Body of pancreas (tissue), 4 donors: Measurements from ENCODE around the gene ENOPH1. TPM values are rescaled to one million over a fixed set of nuclear protein-coding genes. Genes with fewer than 3 reads are reported as not detected.

Experiments
- ATAC-seq: fragments of 150-250 bp; one replicate; pipeline ENCODE4 v1.9.1; 2016
- DNase-seq, 4 donors: peaks; one replicate each; pipeline ENCODE4 v3.0.0-alpha.2; 2019
- H3K27ac ChIP-seq, 4 donors: fragments of 200-600 bp; sonication (generic); 1 replicate in 3 of 4; 2 replicates in 1 of 4; pipeline versions ENCODE4 v1.5.1 to v1.6.1; 2016 to 2019; ENCODE audit warnings: mild to moderate bottlenecking in 1 of 4, mixed read lengths in 1 of 4, moderate library complexity in 1 of 4
- H3K27me3 ChIP-seq, 2 donors: fragments of 200-600 bp; sonication (generic); one replicate each; pipeline ENCODE4 v1.6.0; 2016; ENCODE audit warnings: mild to moderate bottlenecking in 1 of 2
- H3K36me3 ChIP-seq, 2 donors: fragments of 200-600 bp; sonication (generic); replicated peaks in 1 of 2; 2 replicates each; pipeline ENCODE4 v1.5.1; 2016; ENCODE audit warnings: low read depth in 2 of 2; ENCODE audit not compliant: insufficient read depth in 1 of 2
- H3K4me1 ChIP-seq: fragments of 200-600 bp; sonication (generic); one replicate; pipeline ENCODE4 v1.6.0; 2016
- H3K4me3 ChIP-seq, 2 donors: fragments of 200-600 bp; sonication (generic); 1 replicate in 1 of 2; 2 replicates in 1 of 2; pipeline ENCODE4 v1.5.1; 2016 to 2019
- H3K9me3 ChIP-seq, 3 donors: fragments of 200-600 bp; sonication (generic); 1 replicate in 2 of 3; 2 replicates in 1 of 3; pipeline ENCODE4 v1.5.1; 2016
- POLR2A ChIP-seq, 3 donors: fragments of 450-650 bp; IDR thresholded peaks; one replicate each; pipeline ENCODE4 v1.6.1; 2016; ENCODE audit warnings: antibody characterized with exemption in 3 of 3, mild to moderate bottlenecking in 2 of 3
- WGBS, 2 donors: methylation state at CpG; one replicate each; pipeline ENCODE4 v1.1.5; 2017; 5-methylcytosine and 5-hydroxymethylcytosine counted together
- intact Hi-C: fragments of 100-400 bp; cut with DNase I; formaldehyde crosslinking; loops from one replicate; pipeline ENCODE4 v1.15.1; 2023
- total RNA-seq, 2 donors: library from RNA; depleted of rRNA; stranded (reverse); fragments of >200 nt; gene quantifications; one replicate each; pipeline ENCODE4 v1.1.0, GENCODE V29; 2016
- TF ChIP-seq, protein P1 (sequence below), 7 experiments: fragments of 450-650 bp in 4 of 7; fragments of 200-600 bp in 3 of 7; sonication (generic) in 3 of 7; IDR thresholded peaks; one replicate each; pipeline ENCODE4 v1.5.1; 2016 to 2019; ENCODE audit warnings: antibody characterized with exemption in 7 of 7

ENOPH1 gene
- total RNA-seq, 2 donors from 2014 or later = 6.3 to 17.4 TPM

DNA sequence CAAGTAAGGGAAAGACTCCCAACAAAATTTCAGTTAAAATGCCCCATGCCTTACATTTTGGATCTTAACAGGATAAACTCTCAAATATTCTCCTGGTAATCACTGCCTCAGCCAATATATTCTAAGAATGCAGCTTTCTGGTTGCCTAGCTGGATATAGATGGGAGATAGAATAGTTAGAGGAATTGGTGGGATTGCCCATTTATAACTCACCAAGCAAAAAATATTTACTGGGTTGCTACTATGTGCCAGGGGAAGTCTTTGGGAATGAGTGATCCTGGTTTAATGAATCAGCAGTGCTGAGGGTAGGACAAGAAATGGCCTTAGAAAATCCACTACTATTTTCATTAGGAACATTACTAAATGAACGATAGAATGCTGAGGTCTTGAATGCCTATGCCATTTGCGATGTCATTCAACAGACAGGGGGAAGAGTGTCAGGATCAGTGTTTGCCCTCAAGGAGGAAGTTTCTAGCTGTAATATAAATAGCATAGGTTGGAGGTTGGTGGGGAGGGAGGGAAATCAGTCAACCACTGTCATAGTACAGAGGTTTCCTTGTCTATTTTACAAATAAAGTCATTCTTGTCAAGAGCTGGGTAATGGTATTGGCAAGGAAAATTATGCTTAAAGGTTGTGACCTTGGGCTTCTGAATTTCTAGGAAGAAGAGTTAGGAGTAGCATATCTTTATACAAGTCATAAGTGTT, 63.5 kb downstream of the ENOPH1 start:
- Histone ChIP-seq H3K36me3 (no peaks in the 10 kb centered on the region), H3K4me1 (peaks cover 7% of the 10 kb centered on the region), H3K27ac (no peak overlapping the region), H3K27me3 (no peaks in the 10 kb centered on the region), H3K9me3 (no peaks in the 10 kb centered on the region), H3K4me3 (no peak overlapping the region)
- DNase-seq (no peak), ATAC-seq (no peak)
- WGBS, 2 donors = 81 to 84% methylated on average over 2 of the region's 2 CpGs
- intact Hi-C loops = no loop called here
- TF ChIP-seq, protein P1, sequence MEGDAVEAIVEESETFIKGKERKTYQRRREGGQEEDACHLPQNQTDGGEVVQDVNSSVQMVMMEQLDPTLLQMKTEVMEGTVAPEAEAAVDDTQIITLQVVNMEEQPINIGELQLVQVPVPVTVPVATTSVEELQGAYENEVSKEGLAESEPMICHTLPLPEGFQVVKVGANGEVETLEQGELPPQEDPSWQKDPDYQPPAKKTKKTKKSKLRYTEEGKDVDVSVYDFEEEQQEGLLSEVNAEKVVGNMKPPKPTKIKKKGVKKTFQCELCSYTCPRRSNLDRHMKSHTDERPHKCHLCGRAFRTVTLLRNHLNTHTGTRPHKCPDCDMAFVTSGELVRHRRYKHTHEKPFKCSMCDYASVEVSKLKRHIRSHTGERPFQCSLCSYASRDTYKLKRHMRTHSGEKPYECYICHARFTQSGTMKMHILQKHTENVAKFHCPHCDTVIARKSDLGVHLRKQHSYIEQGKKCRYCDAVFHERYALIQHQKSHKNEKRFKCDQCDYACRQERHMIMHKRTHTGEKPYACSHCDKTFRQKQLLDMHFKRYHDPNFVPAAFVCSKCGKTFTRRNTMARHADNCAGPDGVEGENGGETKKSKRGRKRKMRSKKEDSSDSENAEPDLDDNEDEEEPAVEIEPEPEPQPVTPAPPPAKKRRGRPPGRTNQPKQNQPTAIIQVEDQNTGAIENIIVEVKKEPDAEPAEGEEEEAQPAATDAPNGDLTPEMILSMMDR (IDR thresholded peaks at IDR 0.05) = no peak
- no peak for TF ChIP-seq POLR2A (IDR thresholded peaks at IDR 0.05)

DNA sequence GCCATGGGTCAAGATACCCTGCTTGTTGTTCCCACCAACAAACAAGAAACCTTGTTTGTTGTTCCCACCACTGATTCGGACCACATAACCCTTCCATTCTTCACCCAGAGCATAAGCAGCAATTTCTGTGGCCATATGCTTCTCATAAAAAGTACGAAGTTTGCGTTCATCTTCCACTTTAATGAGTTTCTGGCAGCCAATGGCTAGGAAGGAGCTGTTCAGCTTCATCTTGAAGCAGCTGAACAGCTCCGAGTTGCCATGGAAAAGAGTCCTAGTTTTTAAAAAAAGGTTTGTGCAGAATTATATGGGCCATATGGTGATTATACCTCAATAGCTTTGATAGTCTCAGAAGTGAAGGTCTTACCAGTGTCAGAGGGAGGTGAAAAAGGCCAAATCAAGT, 65.3 kb downstream of the ENOPH1 start:
- Histone ChIP-seq H3K36me3 (no peaks in the 10 kb centered on the region), H3K4me1 (peaks cover 7% of the 10 kb centered on the region), H3K27me3 (no peaks in the 10 kb centered on the region), H3K27ac (no peak overlapping the region), H3K4me3 (no peak overlapping the region), H3K9me3 (no peaks in the 10 kb centered on the region)
- intact Hi-C loops = no loop called here
- DNase-seq (no peak), ATAC-seq (no peak)
- WGBS, 2 donors = 92 to 93% methylated on average over 4 of the region's 4 CpGs
- no peak for TF ChIP-seq POLR2A (IDR thresholded peaks at IDR 0.05)
- TF ChIP-seq, protein P1 (IDR thresholded peaks at IDR 0.05) = no peak

DNA sequence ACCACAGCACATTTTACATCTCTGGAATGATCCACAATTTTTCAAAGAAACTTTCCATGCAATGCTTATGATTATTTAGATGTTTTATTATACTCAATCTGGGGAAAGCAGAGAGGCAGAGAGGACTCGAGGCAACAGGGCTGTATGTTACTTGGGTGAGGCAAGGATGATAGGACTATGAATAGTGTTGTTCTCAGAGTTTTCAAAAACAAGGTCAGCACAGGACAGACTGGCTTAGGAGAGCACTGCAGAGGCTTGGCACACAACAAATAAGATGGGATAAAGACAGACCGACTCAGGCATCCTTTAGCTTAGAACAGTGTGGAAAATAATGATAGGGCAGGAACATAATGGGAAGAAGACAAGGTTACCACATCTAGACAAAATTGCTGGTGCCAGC, 66.0 kb downstream of the ENOPH1 start:
- TF ChIP-seq, protein P1 (IDR thresholded peaks at IDR 0.05) = no peak
- no peak for TF ChIP-seq POLR2A (IDR thresholded peaks at IDR 0.05)
- intact Hi-C loops = no loop called here
- no peak for DNase-seq

DNA sequence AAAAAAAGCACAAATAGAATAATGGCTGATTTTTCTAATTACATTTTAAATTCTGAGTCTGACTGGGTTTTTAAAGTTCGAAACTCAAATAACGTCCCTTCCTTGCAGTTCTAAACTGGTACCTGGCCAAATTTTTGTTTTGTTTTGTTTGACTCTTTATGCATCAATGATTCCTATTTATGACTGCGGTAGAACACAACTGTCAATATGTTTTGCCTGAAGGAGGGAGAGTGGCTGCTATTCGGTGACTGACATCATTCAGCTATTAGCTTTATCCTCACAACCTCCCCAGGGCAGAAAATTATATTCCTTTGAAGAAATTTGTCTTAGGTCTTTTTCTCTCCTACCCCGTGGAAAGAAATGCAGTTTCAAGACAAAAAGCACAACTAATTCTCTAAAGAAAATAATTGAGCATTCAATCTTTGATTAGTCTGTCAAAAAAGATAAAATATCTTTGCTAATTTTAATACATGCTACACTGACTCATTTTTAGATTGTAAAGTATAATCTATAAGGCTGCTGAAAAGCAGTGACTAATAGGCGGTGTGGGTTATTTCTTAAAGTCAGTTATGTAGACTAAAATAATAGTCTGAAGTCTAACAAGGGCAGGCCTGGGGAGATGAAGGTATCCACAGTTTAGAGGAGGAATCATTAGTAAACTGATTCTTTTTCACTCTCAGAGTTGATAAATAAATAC, 69.5 kb downstream of the ENOPH1 start:
- H3K27ac ChIP-seq = no peak overlapping the region
- H3K27me3 ChIP-seq = no peaks in the 10 kb centered on the region
- ATAC-seq (no peak), DNase-seq (no peak)
- no peak overlapping the region for H3K4me3 ChIP-seq
- no peaks in the 10 kb centered on the region for H3K9me3 ChIP-seq
- intact Hi-C loops = no loop called here
- TF ChIP-seq, protein P1 (IDR thresholded peaks at IDR 0.05) = no peak
- no peak for TF ChIP-seq POLR2A (IDR thresholded peaks at IDR 0.05)
- 86 to 91% methylated on average over 6 of the region's 6 CpGs for WGBS, 2 donors
- H3K4me1 ChIP-seq = no peaks in the 10 kb centered on the region
- H3K36me3 ChIP-seq = no peaks in the 10 kb centered on the region

More for the DNA sequence above, 66.0 kb downstream of the ENOPH1 start:
- no peaks in the 10 kb centered on the region for H3K27me3 ChIP-seq
- no peaks in the 10 kb centered on the region for H3K9me3 ChIP-seq
- peaks cover 7% of the 10 kb centered on the region for H3K4me1 ChIP-seq
- 70 to 72% methylated on average over 2 of the region's 2 CpGs for WGBS, 2 donors
- H3K4me3 ChIP-seq = no peak overlapping the region
- H3K27ac ChIP-seq = no peak overlapping the region
- H3K36me3 ChIP-seq = no peaks in the 10 kb centered on the region
- no peak for ATAC-seq
